ENCODE results near the gene MTOR.

GRCh38 chr1:11071463-11072215, 190.7 kb downstream of the MTOR start:
- TF ChIP-seq POLR2AphosphoS5 (IDR thresholded peaks at IDR 0.05; ENCODE audit: low read depth, low read length) (no peak), POLR2A (IDR thresholded peaks at IDR 0.05; ENCODE audit: low read depth, low read length) (no peak), PAX5 (IDR thresholded peaks at IDR 0.05; ENCODE audit: insufficient read depth, low read length, severe bottlenecking) (no peak), SPI1 (IDR thresholded peaks at IDR 0.05; ENCODE audit: low read depth, low read length) (no peak)
